ENCODE data around the gene HPD. TPM values are rescaled to one million over a fixed set of nuclear protein-coding genes. Genes with fewer than 3 reads are reported as not detected.

Gene HPD
- total RNA-seq, 6 experiments from 2014 or later = 649 to 1,803 (median 1,080) TPM

DNA sequence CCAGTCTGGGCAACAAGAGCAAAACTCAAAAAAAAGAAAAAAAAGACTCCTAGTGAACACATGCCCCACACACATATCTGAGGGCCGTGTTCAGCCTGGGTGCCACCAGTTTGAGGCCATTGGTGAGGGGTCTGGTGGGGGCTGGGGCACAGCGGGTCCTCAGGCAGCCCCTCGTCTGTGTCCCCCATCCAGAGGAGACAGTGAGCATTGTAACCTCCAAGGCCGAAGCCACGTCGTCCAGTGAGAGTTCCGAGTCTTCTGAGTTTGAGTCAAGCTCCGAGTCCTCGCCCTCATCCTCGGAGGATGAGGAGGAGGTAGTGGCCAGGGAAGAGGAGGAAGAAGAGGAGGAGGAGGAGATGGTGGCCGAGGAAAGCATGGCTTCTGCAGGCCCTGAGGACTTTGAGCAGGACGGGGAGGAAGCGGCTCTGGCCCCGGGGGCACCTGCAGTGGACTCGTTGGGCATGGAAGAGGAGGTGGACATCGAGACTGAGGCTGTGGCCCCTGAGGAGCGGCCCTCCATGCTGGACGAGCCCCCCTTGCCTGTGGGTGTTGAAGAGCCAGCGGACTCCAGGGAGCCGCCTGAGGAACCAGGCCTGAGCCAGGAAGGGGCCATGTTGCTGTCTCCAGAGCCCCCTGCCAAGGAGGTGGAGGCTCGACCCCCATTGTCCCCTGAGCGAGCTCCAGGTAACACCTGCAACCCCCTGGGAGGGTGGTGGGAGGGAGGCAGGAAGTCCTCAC is 39.3 kb downstream of the HPD start:
- Histone ChIP-seq H3K36me3 (peaks cover 16 to 96% (median 55%) of the 10 kb centered on the region in 4 donors), H3K9me3 (no peaks in the 10 kb centered on the region), H3K4me1 (no peaks in the 10 kb centered on the region), H3K4me3 (no peak overlapping the region), H3K27me3 (no peaks in the 10 kb centered on the region), H3K27ac (no peak overlapping the region)
- intact Hi-C loops (cut with DNase I) = loop anchor here in 1 of 2 donors (10.0 kb wide), 1 partner anchor 75 kb away; no protein-coding TSS in a partner anchor
- TF ChIP-seq CTCF (IDR thresholded peaks at IDR 0.05) (no peak), POLR2A (IDR thresholded peaks at IDR 0.05) (no peak)
- no peak for ATAC-seq
- no peak for DNase-seq
- WGBS (ENCODE audit: insufficient coverage, low coverage, low lambda C conversion rate, missing lambda C conversion rate) = 90% methylated on average over 6 of the region's 22 CpGs

DNA sequence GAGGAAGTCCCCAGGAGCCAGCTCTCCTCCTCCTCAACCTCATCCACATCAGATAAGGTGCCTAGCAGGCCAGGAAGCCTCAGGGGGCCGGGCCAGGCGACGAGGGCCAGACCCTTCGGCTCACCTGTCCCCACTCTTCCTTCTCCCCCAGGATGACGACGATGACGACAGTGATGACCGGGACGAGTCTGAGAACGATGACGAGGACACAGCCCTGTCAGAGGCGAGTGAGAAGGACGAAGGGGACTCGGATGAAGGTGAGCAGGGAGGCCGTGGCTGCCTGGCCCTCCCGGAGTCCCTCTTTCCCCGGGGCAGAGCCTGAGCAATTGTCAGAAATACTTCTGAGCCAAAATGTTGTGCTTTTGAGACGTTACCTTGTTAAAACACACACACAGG is 41.0 kb downstream of the HPD start:
- DNase-seq (no peak), ATAC-seq (no peak)
- 94% methylated on average over 3 of the region's 18 CpGs for WGBS (ENCODE audit: insufficient coverage, low coverage, low lambda C conversion rate, missing lambda C conversion rate)
- no peaks in the 10 kb centered on the region for H3K9me3 ChIP-seq
- peaks cover 15 to 80% (median 47%) of the 10 kb centered on the region in 4 donors for H3K36me3 ChIP-seq
- TF ChIP-seq CTCF (IDR thresholded peaks at IDR 0.05) = no peak
- no peak for TF ChIP-seq POLR2A (IDR thresholded peaks at IDR 0.05)
- H3K4me1 ChIP-seq = peaks cover 0 to 11% (median 2%) of the 10 kb centered on the region in 4 donors
- no peak overlapping the region for H3K4me3 ChIP-seq
- no peaks in the 10 kb centered on the region for H3K27me3 ChIP-seq
- intact Hi-C loops (cut with DNase I) = loop anchor here in 1 of 2 donors (10.0 kb wide), 1 partner anchor 77 kb away; no protein-coding TSS in a partner anchor
- no peak overlapping the region for H3K27ac ChIP-seq

- DNase-seq = peak in 1 of 3 donors; percentile 55
- Histone ChIP-seq H3K27ac (no peak overlapping the region), H3K36me3 (peaks cover 10 to 75% (median 45%) of the 10 kb centered on the region in 4 donors), H3K4me3 (no peak overlapping the region), H3K27me3 (no peaks in the 10 kb centered on the region), H3K9me3 (no peaks in the 10 kb centered on the region), H3K4me1 (peaks cover 0 to 16% (median 5%) of the 10 kb centered on the region in 4 donors)
- TF ChIP-seq POLR2A (IDR thresholded peaks at IDR 0.05) (no peak), CTCF (IDR thresholded peaks at IDR 0.05) (no peak)
- intact Hi-C loops (cut with DNase I) = loop anchor here in 1 of 2 donors (10.0 kb wide), 1 partner anchor 78 kb away; no protein-coding TSS in a partner anchor
- ATAC-seq = no peak
- WGBS (ENCODE audit: insufficient coverage, low coverage, low lambda C conversion rate, missing lambda C conversion rate) = 93% methylated on average over 14 of the region's 47 CpGs
Observed at GRCh38 chr12:121816925-121817647, 41.6 kb downstream of the HPD start.

DNA sequence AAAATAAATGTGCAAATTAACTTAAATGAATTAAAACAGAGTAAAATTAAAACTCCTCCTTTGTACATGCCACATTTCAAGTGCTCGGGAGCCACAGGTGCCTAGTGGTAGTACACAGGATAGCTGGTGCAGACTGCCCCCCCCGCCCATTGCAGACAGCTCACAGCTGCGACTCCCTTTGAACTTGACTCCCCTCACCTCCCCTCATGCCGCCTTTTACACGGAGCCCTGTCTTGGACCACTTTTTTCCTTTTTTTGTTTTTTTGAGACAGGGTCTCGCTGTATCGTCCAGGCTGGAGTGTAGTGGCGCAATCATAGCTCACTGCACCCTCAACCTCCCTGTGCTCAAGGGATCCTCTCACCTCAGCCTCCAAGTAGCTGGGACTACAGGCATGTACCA is 43.4 kb downstream of the HPD start:
- no peak for ATAC-seq
- intact Hi-C loops (cut with DNase I) = loop anchor here in 1 of 2 donors (10.0 kb wide), 1 partner anchor 80 kb away; no protein-coding TSS in a partner anchor

More for the DNA sequence above, 43.4 kb downstream of the HPD start:
- Histone ChIP-seq H3K36me3 (peaks cover 9 to 66% (median 41%) of the 10 kb centered on the region in 4 donors), H3K27ac (no peak overlapping the region), H3K4me1 (peaks cover 0 to 33% (median 13%) of the 10 kb centered on the region in 4 donors), H3K9me3 (no peaks in the 10 kb centered on the region), H3K4me3 (no peak overlapping the region), H3K27me3 (no peaks in the 10 kb centered on the region)
- no peak for DNase-seq
- WGBS (ENCODE audit: insufficient coverage, low coverage, low lambda C conversion rate, missing lambda C conversion rate) = 93% methylated on average over 8 of the region's 8 CpGs
- no peak for TF ChIP-seq POLR2A (IDR thresholded peaks at IDR 0.05)
- TF ChIP-seq CTCF (IDR thresholded peaks at IDR 0.05) = no peak
